Lung (tissue), 12 donors: ENCODE data around the gene PRSS3. TPM values are rescaled to one million over a fixed set of nuclear protein-coding genes. Genes with fewer than 3 reads are reported as not detected.
"Not testable (repeated sequence)": the region's sequence is repeated elsewhere in the genome, so short reads cannot be mapped to it uniquely, and the experiment has no call there.

Experiments
- ATAC-seq: fragments of 200-7000 bp; cut with Tn5 transposase; one replicate; pipeline ENCODE4 v1.9.1; 2020; ENCODE audit warnings: moderate number of reproducible peaks; ENCODE audit not compliant: insufficient read depth, low FRiP score
- DNase-seq, 3 donors: peaks; one replicate each; pipeline ENCODE4 v3.0.0-alpha.2; 2013 to 2017
- H3K27ac ChIP-seq, 2 donors: one replicate each; pipeline ENCODE4 v1.5.1; 2013; ENCODE audit warnings: mild to moderate bottlenecking in 2 of 2, moderate library complexity in 2 of 2, control low read depth in 1 of 2, inconsistent platforms in 1 of 2, low read depth in 1 of 2, low read length in 1 of 2
- H3K27me3 ChIP-seq, 3 donors: one replicate each; pipeline ENCODE4 v1.5.1; 2013; ENCODE audit warnings: low read length in 2 of 3; ENCODE audit not compliant: control insufficient read depth in 3 of 3, insufficient read depth in 3 of 3
- H3K36me3 ChIP-seq, 4 donors: one replicate each; pipeline ENCODE4 v1.5.1; 2013; ENCODE audit warnings: low read length in 4 of 4, mild to moderate bottlenecking in 1 of 4, moderate library complexity in 1 of 4; ENCODE audit not compliant: control insufficient read depth in 4 of 4, insufficient read depth in 4 of 4
- H3K4me1 ChIP-seq, 5 donors: one replicate each; pipeline ENCODE4 v1.5.1; 2013; ENCODE audit warnings: low read length in 5 of 5, mild to moderate bottlenecking in 2 of 5, moderate library complexity in 1 of 5; ENCODE audit not compliant: control insufficient read depth in 5 of 5, insufficient read depth in 5 of 5
- H3K4me3 ChIP-seq: one replicate; pipeline ENCODE4 v1.5.1; 2013; ENCODE audit warnings: mild to moderate bottlenecking, control low read depth, moderate library complexity
- H3K9ac ChIP-seq, 2 donors: one replicate each; pipeline ENCODE4 v1.5.1; 2013; ENCODE audit warnings: low read length in 2 of 2, control low read depth in 1 of 2; ENCODE audit not compliant: insufficient read depth in 1 of 2
- H3K9me3 ChIP-seq, 4 donors: one replicate each; pipeline ENCODE4 v1.5.1; 2013; ENCODE audit warnings: low read length in 3 of 4, mild to moderate bottlenecking in 1 of 4, moderate library complexity in 1 of 4; ENCODE audit not compliant: control insufficient read depth in 4 of 4, insufficient read depth in 3 of 4
- WGBS, 2 donors: extraction: QIAGEN DNeasy Blood & Tissue Kit; methylation state at CpG; one replicate each; pipeline ENCODE4 v1.1.7; 2013; 5-methylcytosine and 5-hydroxymethylcytosine counted together
- polyA plus RNA-seq, 2 donors: library from polyadenylated mRNA; stranded (reverse); fragments of 200-250 nt; gene quantifications; one replicate each; pipeline ENCODE4 v1.2.1, GENCODE V29; 2013
- total RNA-seq, 2 donors: library from RNA; depleted of rRNA in 1 of 2; stranded (reverse); fragments of >200 nt in 1 of 2; gene quantifications; one replicate each; pipeline ENCODE4 v1.2.1, GENCODE V29; 2014 to 2021
- TF ChIP-seq, protein P1 (sequence below): IDR thresholded peaks from 2 replicates; pipeline ENCODE4 v1.5.1; 2012; ENCODE audit warnings: mild to moderate bottlenecking; ENCODE audit errors: control extremely low read depth, extremely low read depth
- donor health status: control.
- donor health status: control.
- donor health status: Bipolar disorder and iron deficiency.
- donor health status: healthy.
- donor health status: DM: yes; HTN: yes; CAD: no.

The PRSS3 gene
- total and polyA plus RNA-seq, 4 donors: 0.26 to 1.3 (median 0.37) TPM; not detected in 1

DNA sequence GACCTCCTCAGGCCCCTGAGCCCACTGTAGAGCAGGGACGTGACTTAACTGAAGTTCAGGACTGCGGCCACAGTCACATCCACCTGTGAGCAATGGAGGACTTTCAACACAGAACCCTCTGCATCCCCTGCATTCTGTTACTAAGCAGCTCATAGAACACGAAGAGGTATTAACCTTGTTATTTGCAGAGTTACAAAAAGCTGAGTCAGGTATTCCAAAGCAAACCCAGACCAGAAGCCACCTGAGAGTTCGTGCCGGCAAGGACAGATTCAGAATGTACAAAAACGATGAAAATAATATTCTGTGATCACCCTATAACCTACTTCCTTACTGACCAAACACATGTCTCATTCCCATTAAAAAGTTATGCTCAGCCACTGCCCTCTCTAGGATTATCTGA, 33.0 kb upstream of the PRSS3 start:
- TF ChIP-seq, protein P1, sequence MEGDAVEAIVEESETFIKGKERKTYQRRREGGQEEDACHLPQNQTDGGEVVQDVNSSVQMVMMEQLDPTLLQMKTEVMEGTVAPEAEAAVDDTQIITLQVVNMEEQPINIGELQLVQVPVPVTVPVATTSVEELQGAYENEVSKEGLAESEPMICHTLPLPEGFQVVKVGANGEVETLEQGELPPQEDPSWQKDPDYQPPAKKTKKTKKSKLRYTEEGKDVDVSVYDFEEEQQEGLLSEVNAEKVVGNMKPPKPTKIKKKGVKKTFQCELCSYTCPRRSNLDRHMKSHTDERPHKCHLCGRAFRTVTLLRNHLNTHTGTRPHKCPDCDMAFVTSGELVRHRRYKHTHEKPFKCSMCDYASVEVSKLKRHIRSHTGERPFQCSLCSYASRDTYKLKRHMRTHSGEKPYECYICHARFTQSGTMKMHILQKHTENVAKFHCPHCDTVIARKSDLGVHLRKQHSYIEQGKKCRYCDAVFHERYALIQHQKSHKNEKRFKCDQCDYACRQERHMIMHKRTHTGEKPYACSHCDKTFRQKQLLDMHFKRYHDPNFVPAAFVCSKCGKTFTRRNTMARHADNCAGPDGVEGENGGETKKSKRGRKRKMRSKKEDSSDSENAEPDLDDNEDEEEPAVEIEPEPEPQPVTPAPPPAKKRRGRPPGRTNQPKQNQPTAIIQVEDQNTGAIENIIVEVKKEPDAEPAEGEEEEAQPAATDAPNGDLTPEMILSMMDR: no peak
- ATAC-seq (no peak), DNase-seq (no peak)
- Histone ChIP-seq H3K36me3 (no peaks in the 10 kb centered on the region), H3K4me3 (no peak overlapping the region), H3K4me1 (no peaks in the 10 kb centered on the region), H3K27ac (no peak overlapping the region), H3K27me3 (peaks cover 0 to 3% (median 0%) of the 10 kb centered on the region in 3 donors), H3K9ac (no peak overlapping the region), H3K9me3 (no peaks in the 10 kb centered on the region)
- WGBS, 2 donors: 83 to 93% methylated on average over 6 of the region's 6 CpGs

- 65 to 67% methylated on average over 1 of the region's 1 CpG for WGBS, 2 donors
- not testable (repeated sequence) for DNase-seq, H3K4me3 ChIP-seq, H3K4me1 ChIP-seq, ATAC-seq, H3K9ac ChIP-seq, H3K36me3 ChIP-seq, H3K9me3 ChIP-seq, H3K27me3 ChIP-seq, H3K27ac ChIP-seq
Measured at GRCh38 chr9:33763709-33764108, 31.7 kb upstream of the PRSS3 start.

- Histone ChIP-seq H3K9me3 (no peaks in the 10 kb centered on the region), H3K4me1 (no peaks in the 10 kb centered on the region), H3K27ac (no peak overlapping the region), H3K27me3 (no peaks in the 10 kb centered on the region), H3K9ac (no peak overlapping the region), H3K4me3 (no peak overlapping the region), H3K36me3 (no peaks in the 10 kb centered on the region)
- ATAC-seq (no peak), DNase-seq (no peak)
- 89 to 92% methylated on average over 3 of the region's 3 CpGs for WGBS, 2 donors
- TF ChIP-seq, protein P1: no peak
Measured at GRCh38 chr9:33765411-33765810, 29.9 kb upstream of the PRSS3 start.

- not testable (repeated sequence) for H3K27me3 ChIP-seq, H3K4me1 ChIP-seq, ATAC-seq, H3K9ac ChIP-seq, H3K4me3 ChIP-seq, DNase-seq, H3K9me3 ChIP-seq, H3K27ac ChIP-seq, H3K36me3 ChIP-seq
- WGBS, 2 donors: 94 to 95% methylated on average over 3 of the region's 3 CpGs
Measured at GRCh38 chr9:33770156-33770880, 25.0 kb upstream of the PRSS3 start.

GRCh38 chr9:33773135-33773534, 22.2 kb upstream of the PRSS3 start:
- not testable (repeated sequence) for H3K36me3 ChIP-seq, H3K9ac ChIP-seq, ATAC-seq

DNA sequence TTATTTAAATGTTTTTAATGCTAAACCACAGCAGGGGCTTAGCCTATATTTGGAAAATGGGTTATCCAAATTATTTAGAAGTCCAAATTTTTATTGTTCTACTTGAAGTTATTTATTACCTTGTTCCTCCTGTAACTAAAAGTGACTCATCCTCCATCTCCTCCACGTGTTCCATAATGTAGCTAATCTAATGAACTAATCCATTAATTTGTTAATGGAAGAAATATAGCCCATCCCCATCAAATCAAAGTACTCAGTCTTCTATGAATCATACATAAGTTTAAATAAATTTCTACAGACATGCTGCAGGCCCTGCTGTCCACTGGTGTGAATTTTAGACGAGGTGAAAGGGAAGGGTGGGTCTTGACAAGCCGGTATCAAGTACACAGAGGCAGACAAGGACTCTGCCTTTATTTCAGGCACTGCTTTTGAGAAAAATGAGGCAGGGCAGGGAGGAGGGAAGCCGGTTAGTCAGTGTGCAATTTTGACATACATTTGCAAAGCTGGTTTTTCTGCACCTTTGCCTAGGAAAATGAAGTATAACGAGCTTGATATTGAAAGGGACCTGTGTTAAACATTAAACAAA, 21.2 kb upstream of the PRSS3 start:
- H3K36me3 ChIP-seq, H3K4me1 ChIP-seq, H3K27ac ChIP-seq, H3K27me3 ChIP-seq, H3K4me3 ChIP-seq, H3K9ac ChIP-seq, H3K9me3 ChIP-seq, ATAC-seq: not testable (repeated sequence)
- peak in 2 of 3 donors; percentile 24 to 48 for DNase-seq
- 60 to 71% methylated on average over 5 of the region's 5 CpGs for WGBS, 2 donors

More at GRCh38 chr9:33773135-33773534, 22.2 kb upstream of the PRSS3 start:
- H3K4me1 ChIP-seq, DNase-seq, H3K4me3 ChIP-seq, H3K27me3 ChIP-seq, H3K27ac ChIP-seq, H3K9me3 ChIP-seq: not testable (repeated sequence)
